Hematopoietic multipotent progenitor cell treated with erythropoietin and hydrocortisone succinate and interleukin-3 and kit ligand, for 4 days (in vitro differentiated cells): Measurements from ENCODE around the gene CAPZB.

Experiments
- DNase-seq: peaks from one replicate; pipeline ENCODE4 v3.0.0-alpha.2; 2015

CAPZB gene

GRCh38 chr1:19324665-19324990 is 160.7 kb downstream of the CAPZB start:
- no peak for DNase-seq

GRCh38 chr1:19323987-19324664 is 161.2 kb downstream of the CAPZB start:
- no peak for DNase-seq

- DNase-seq = no peak
Observed at GRCh38 chr1:19322481-19322880, 162.9 kb downstream of the CAPZB start.

- peak; percentile 16 for DNase-seq
Observed at GRCh38 chr1:19321071-19321470, 164.3 kb downstream of the CAPZB start.

- no peak for DNase-seq
Observed at GRCh38 chr1:19319196-19319595, 166.1 kb downstream of the CAPZB start.

GRCh38 chr1:19317126-19317910 is 168.0 kb downstream of the CAPZB start:
- no peak for DNase-seq

- peak; percentile 81 for DNase-seq
Observed at GRCh38 chr1:19315378-19316198, 169.8 kb downstream of the CAPZB start.

GRCh38 chr1:19313961-19314882 is 171.1 kb downstream of the CAPZB start:
- DNase-seq = no peak

GRCh38 chr1:19313636-19313959 is 171.7 kb downstream of the CAPZB start:
- peak; percentile 13 for DNase-seq

GRCh38 chr1:19312782-19313635 is 172.3 kb downstream of the CAPZB start:
- peak; percentile 79 for DNase-seq

- peak; percentile 96 for DNase-seq
Observed at GRCh38 chr1:19311931-19312781, 173.2 kb downstream of the CAPZB start, which contains the start of the genes AKR7A2 and SLC66A1. TSS of gene AKR7A2 (minus strand) at chr1:19312144. CDS start at chr1:19312124, 20 bp downstream. TSS of gene SLC66A1 (plus strand) at chr1:19312326. CDS start at chr1:19317678, 5,352 bp downstream.

GRCh38 chr1:19311503-19311930 is 173.8 kb downstream of the CAPZB start:
- peak; percentile 33 for DNase-seq

GRCh38 chr1:19310720-19311502 is 174.4 kb downstream of the CAPZB start:
- peak; percentile 18 for DNase-seq

- DNase-seq = no peak
Observed at GRCh38 chr1:19310061-19310460, 175.3 kb downstream of the CAPZB start.

- no peak for DNase-seq
Observed at GRCh38 chr1:19309123-19309813, 176.1 kb downstream of the CAPZB start.

- DNase-seq = no peak
Observed at GRCh38 chr1:19308509-19308907, 176.8 kb downstream of the CAPZB start.

GRCh38 chr1:19307794-19308508 is 177.4 kb downstream of the CAPZB start:
- DNase-seq = no peak

- no peak for DNase-seq
Observed at GRCh38 chr1:19306941-19307340, 178.4 kb downstream of the CAPZB start.
